Measurements from ENCODE around the gene ZNHIT2. TPM values are rescaled to one million over a fixed set of nuclear protein-coding genes. Genes with fewer than 3 reads are reported as not detected.

The ZNHIT2 gene
- total and polyA plus RNA-seq, 2 experiments from 2014 or later, result 17.7 to 18.1 TPM

GRCh38 chr11:65147352-65148075, 30.0 kb upstream of the ZNHIT2 start:
- no peaks in the 10 kb centered on the region for H3K4me1 ChIP-seq (ENCODE audit: insufficient read depth)
- H3K36me3 ChIP-seq (ENCODE audit: insufficient read depth), result no peaks in the 10 kb centered on the region
- no peak overlapping the region for H3K27ac ChIP-seq (ENCODE audit: low read depth)
- H3F3A ChIP-seq (replicated peaks; ENCODE audit: low read depth), result no peaks in the 10 kb centered on the region
- DNase-seq (ENCODE audit: low spot score) (no peak), ATAC-seq (no peak)
- H3K4me2 ChIP-seq, result no peak overlapping the region
- peaks cover 19% of the 10 kb centered on the region for H3K27me3 Mint-ChIP-seq (ENCODE audit: insufficient read depth, low read depth, poor library complexity)
- no peak overlapping the region for H3K4me3 Mint-ChIP-seq
- H3K79me2 ChIP-seq (replicated peaks; ENCODE audit: insufficient read depth), result no peaks in the 10 kb centered on the region
- no peak for TF ChIP-seq EZH2phosphoT487 (IDR thresholded peaks at IDR 0.05; ENCODE audit: unreplicated experiment)
- TF ChIP-seq NANOG (IDR thresholded peaks at IDR 0.05; ENCODE audit: borderline replicate concordance), result no peak
- TF ChIP-seq, protein P1, sequence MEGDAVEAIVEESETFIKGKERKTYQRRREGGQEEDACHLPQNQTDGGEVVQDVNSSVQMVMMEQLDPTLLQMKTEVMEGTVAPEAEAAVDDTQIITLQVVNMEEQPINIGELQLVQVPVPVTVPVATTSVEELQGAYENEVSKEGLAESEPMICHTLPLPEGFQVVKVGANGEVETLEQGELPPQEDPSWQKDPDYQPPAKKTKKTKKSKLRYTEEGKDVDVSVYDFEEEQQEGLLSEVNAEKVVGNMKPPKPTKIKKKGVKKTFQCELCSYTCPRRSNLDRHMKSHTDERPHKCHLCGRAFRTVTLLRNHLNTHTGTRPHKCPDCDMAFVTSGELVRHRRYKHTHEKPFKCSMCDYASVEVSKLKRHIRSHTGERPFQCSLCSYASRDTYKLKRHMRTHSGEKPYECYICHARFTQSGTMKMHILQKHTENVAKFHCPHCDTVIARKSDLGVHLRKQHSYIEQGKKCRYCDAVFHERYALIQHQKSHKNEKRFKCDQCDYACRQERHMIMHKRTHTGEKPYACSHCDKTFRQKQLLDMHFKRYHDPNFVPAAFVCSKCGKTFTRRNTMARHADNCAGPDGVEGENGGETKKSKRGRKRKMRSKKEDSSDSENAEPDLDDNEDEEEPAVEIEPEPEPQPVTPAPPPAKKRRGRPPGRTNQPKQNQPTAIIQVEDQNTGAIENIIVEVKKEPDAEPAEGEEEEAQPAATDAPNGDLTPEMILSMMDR (conservative IDR thresholded peaks at IDR 0.05; ENCODE audit: low read depth in 2 of 2), result no peak
- TF ChIP-seq ZNF462 (CRISPR knock-in tag; IDR thresholded peaks at IDR 0.05), result no peak
- no peak for TF ChIP-seq EZH2 (IDR thresholded peaks at IDR 0.05; ENCODE audit: low read depth, unreplicated experiment)
- TF ChIP-seq ZNF331 (CRISPR knock-in tag; IDR thresholded peaks at IDR 0.05; ENCODE audit: low read depth), result no peak
- TF ChIP-seq STAT1 (IDR thresholded peaks at IDR 0.05; ENCODE audit: unreplicated experiment), result no peak
- H3K27me3 ChIP-seq (ENCODE audit: insufficient read depth), result no peaks in the 10 kb centered on the region
- no peak overlapping the region for H3K4me3 ChIP-seq
- no peak overlapping the region for H2AFZ ChIP-seq
- H3K36me3 Mint-ChIP-seq (ENCODE audit: low read depth), result no peaks in the 10 kb centered on the region; the same call in 2 of the 3 replicates
- H4K20me1 ChIP-seq (replicated peaks; ENCODE audit: insufficient read depth), result no peaks in the 10 kb centered on the region
- peaks cover 9% of the 10 kb centered on the region; the same call in 1 of the 3 replicates for H3K9me3 Mint-ChIP-seq
- no peaks in the 10 kb centered on the region for H3K9me2 ChIP-seq (ENCODE audit: insufficient read depth)
- H3K4me1 Mint-ChIP-seq, result peaks cover 5% of the 10 kb centered on the region; the same call in 1 of the 3 replicates
- H3K27ac Mint-ChIP-seq, result no peak overlapping the region

Data from GM23338 (cell line).